ENCODE data around the gene CD27. TPM values are rescaled to one million over a fixed set of nuclear protein-coding genes. Genes with fewer than 3 reads are reported as not detected.

The CD27 gene
- not detected in 2 replicates for total RNA-seq (2014; rRNA removed; shearing (Covaris generic))

DNA sequence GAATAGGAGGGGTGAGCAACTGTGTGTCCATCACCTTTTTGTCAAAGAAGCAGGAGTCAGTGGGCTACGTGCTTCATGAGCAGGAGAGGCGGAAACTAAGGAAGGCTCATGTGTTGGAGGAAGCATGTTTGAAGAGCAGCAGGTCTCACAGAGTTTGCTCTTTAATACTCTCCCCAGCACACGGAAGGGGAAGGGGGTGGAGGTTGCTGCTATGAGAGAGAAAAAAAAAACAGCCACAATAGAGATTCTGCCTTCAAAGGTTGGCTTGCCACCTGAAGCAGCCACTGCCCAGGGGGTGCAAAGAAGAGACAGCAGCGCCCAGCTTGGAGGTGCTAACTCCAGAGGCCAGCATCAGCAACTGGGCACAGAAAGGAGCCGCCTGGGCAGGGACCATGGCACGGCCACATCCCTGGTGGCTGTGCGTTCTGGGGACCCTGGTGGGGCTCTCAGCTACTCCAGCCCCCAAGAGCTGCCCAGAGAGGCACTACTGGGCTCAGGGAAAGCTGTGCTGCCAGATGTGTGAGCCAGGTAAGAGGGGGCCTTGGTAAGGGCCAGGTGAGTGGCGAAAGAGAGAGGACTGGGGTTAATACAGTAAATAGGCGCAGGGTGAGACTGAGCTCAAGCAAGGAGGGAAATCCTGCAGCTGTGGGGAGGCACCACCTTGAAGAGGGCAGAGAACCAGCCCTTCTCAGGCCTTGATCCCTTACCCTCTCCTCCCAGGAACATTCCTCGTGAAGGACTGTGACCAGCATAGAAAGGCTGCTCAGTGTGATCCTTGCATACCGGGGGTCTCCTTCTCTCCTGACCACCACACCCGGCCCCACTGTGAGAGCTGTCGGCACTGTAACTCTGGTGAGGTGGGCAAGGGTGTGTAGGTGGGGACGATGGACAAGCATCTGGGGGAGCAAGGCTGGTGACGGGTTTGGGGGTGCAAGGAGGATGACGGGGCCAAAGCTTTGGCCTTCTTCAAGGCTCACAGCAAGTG is at the start of gene CD27:
TSS of gene CD27 (plus strand) at position 252 of the 985 bp plus-strand sequence. CDS start at position 393, 141 bp downstream.
- no peaks in the 10 kb centered on the region; the same call in 1 of the 2 replicates for H3K36me3 ChIP-seq (replicated peaks; ENCODE audit: control insufficient read depth, insufficient read depth, low read length)
- H3K4me3 ChIP-seq (ENCODE audit: insufficient read depth, low read depth, low read length) = no peak within 1 kb of the TSS
- no peak for DNase-seq
- H3K27me3 ChIP-seq (ENCODE audit: control insufficient read depth, insufficient read depth, low read length) = no peaks in the 10 kb centered on the region

DNA sequence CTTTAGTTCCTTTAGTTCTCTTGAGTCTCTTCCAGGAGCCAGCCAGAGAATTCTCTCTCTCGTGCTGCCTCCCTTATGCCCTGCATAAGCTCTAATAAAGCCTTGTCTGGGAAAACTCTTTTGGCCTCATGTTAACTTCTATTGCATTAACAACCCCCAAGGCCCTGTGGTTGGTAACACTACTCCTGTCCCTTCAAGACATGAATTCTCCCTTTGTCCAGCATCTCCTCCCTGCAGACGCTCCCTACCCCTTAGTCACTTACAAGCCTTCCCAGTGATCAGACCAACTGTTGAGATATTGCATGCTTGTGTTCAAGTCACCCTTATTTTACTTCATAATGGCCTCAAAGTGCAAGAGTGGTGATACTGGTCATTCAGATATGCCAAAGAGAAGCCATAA is 48.7 kb upstream of the CD27 start:
- Histone ChIP-seq H3K27me3 (ENCODE audit: control insufficient read depth, insufficient read depth, low read length) (no peaks in the 10 kb centered on the region), H3K4me3 (ENCODE audit: insufficient read depth, low read depth, low read length) (no peak overlapping the region), H3K36me3 (replicated peaks; ENCODE audit: control insufficient read depth, insufficient read depth, low read length) (no peaks in the 10 kb centered on the region)
- no peak for DNase-seq

DNA sequence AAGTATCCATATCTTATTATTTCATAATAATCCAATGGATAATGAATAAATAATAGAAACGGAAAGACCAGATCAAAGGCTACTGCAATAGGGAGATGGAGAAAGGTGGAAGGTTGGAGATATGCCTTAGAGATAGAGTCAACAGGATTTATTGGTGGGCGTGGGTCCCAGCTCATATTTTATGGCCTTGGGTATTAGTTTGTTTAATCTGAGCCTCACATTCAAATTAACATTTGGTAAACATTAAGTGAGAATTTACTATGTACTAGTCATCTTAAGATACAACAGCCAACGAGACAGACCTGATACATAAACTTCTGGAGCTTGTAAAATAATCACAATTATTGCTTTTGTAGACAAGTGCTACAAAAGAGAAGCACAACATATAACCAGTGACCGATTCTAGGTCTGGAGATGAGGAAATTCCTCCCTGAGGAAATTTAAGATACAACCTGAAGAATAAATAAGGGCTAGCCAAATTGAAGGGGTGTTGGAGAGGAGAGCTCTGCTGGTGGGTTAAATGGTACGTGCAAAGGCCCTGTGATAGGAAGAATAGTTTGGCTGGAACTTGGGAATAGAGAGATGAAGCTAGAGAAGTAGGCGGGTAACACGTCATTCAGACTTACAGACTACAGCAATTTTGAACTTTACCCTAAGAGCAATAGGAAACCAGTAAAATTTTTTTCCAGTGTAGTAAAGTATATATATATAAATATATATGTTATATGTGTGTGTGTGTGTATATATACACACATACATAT is 44.7 kb upstream of the CD27 start:
- no peaks in the 10 kb centered on the region for H3K36me3 ChIP-seq (replicated peaks; ENCODE audit: control insufficient read depth, insufficient read depth, low read length)
- no peak overlapping the region for H3K4me3 ChIP-seq (ENCODE audit: insufficient read depth, low read depth, low read length)
- H3K27me3 ChIP-seq (ENCODE audit: control insufficient read depth, insufficient read depth, low read length) = no peaks in the 10 kb centered on the region
- no peak for DNase-seq

DNA sequence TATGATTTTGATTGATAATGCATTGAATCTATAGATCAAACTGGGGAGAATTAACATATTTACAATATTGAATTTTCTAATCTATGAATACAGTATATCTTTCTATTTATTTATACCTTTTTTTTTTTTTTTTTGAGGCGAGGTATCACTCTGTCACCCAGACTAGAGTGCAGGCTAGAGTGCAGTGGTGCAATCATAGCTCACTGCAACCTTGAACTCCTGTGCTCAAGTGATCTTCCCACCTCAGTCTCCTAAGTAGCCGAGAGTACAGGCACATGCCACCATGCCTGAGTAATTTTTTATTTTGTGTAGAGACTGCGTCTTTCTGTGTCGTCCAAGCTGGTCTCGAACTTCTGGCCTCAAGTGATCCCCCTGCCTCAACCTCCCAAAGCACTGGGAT is 40.4 kb upstream of the CD27 start:
- no peak for DNase-seq
- no peaks in the 10 kb centered on the region for H3K36me3 ChIP-seq (replicated peaks; ENCODE audit: control insufficient read depth, insufficient read depth, low read length)
- no peak overlapping the region for H3K4me3 ChIP-seq (ENCODE audit: insufficient read depth, low read depth, low read length)
- no peaks in the 10 kb centered on the region for H3K27me3 ChIP-seq (ENCODE audit: control insufficient read depth, insufficient read depth, low read length)

DNA sequence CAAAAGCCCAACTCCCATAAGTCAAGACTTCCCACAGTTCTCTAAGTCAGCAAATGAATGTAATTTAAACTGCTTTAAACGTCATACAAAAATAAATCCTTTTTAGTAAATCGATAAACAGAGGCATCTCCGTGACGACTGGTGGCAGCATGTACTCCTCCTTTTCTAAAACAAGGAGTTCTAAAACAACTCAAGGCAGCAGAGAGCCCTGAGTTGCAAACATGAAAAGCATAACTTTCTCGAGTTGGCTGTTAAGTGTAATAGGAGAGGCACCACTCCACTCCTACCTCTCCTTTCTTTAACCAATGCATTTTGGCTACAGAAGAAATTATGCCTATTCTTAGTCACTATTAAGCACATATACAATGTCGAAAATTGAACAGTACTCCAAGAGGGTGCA is 38.8 kb upstream of the CD27 start:
- no peak for DNase-seq
- no peaks in the 10 kb centered on the region for H3K27me3 ChIP-seq (ENCODE audit: control insufficient read depth, insufficient read depth, low read length)
- H3K36me3 ChIP-seq (replicated peaks; ENCODE audit: control insufficient read depth, insufficient read depth, low read length) = no peaks in the 10 kb centered on the region
- H3K4me3 ChIP-seq (ENCODE audit: insufficient read depth, low read depth, low read length) = no peak overlapping the region

DNA sequence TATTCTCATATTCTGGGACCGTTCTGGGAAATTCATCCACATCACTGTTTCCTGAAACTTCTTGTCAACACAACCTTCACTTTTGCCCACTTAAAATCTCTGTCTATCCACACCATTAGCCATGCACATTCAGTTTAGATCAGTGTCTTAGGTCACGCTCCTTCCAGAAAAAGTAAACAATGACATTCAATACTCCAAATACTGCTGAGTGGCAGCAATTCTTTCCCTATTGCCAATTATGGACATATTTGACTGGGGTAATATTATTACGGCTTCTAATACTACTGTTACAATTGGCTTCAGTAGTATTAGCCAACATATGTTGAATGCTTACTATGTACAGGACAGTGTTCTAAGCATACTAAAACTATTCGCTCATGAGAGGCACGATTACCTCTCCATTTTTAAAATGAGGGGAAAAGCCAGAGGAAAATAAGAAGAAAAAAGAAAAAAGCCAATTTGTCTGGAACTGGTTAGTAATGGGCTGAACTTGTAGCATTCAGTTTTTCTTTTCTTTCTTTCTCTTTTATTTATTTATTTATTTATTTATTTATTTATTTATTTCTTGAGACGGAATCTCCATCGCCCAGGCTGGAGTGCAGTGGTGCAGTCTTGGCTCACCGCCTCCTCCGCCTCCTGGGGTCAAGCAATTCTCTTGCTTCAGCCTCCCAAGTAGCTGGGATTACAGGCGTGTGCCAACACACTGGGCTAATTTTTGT is 37.4 kb upstream of the CD27 start:
- DNase-seq = no peak
- Histone ChIP-seq H3K27me3 (ENCODE audit: control insufficient read depth, insufficient read depth, low read length) (no peaks in the 10 kb centered on the region), H3K4me3 (ENCODE audit: insufficient read depth, low read depth, low read length) (no peak overlapping the region), H3K36me3 (replicated peaks; ENCODE audit: control insufficient read depth, insufficient read depth, low read length) (no peaks in the 10 kb centered on the region)

DNA sequence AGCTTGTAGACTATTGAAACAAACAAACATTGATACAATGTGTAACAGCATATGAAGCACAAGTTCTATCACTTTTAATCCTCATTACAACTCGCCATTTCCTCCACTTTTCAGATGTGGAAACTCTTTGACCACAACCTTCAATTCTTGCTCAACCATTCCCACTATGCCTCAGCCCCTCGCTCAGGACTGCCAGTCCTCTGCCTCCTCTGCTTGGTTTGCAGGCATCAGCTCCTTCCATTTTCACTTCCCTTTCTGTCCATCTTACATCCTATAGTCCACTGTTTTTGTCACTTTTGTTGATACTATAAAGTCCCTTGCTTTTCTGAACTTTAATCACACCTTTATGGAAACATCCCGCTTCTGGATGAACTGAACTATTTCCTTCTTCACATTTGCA is 28.2 kb upstream of the CD27 start:
- Histone ChIP-seq H3K36me3 (replicated peaks; ENCODE audit: control insufficient read depth, insufficient read depth, low read length) (no peaks in the 10 kb centered on the region), H3K27me3 (ENCODE audit: control insufficient read depth, insufficient read depth, low read length) (no peaks in the 10 kb centered on the region), H3K4me3 (ENCODE audit: insufficient read depth, low read depth, low read length) (no peak overlapping the region)
- DNase-seq = no peak

DNA sequence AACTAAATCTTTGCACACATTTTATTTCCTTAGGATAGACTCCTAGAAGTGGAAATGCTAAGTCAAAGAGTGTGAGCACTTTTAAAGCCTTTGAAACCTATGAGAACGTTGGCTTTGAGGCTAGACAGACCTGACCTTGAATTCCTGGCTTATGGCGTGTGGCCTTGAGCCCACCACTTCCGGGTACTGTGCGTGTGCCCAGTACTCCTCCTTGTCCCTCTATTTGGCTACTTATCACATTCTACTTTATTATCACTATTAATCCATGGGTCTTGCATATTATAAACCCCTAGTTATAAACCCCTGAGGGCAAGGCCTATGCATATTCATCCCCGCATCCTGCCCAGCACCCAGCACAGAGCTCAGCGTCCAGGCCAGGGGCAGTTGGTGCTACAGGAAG is 26.0 kb upstream of the CD27 start:
- H3K27me3 ChIP-seq (ENCODE audit: control insufficient read depth, insufficient read depth, low read length) = no peaks in the 10 kb centered on the region
- no peak overlapping the region for H3K4me3 ChIP-seq (ENCODE audit: insufficient read depth, low read depth, low read length)
- no peaks in the 10 kb centered on the region for H3K36me3 ChIP-seq (replicated peaks; ENCODE audit: control insufficient read depth, insufficient read depth, low read length)
- no peak for DNase-seq

DNA sequence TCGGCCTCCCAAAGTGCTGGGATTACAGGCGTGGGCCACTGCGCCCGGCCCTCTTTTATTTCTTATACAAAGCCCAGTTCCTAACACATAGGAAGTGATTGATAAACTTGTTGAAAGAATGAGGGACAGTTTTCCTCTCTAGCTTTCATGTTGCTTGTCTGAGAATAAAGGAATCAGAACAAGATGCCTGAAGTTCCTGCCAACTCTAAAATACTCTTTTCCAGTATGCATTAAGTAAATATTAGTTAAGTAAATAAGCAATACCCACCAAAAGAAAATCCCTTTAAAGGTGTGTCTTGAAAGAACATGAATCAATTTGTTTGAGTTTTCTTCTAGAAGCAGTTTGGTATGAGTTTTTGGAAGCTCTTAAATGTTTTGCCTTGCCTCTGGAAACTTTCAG is 24.4 kb upstream of the CD27 start:
- no peaks in the 10 kb centered on the region for H3K27me3 ChIP-seq (ENCODE audit: control insufficient read depth, insufficient read depth, low read length)
- no peak overlapping the region for H3K4me3 ChIP-seq (ENCODE audit: insufficient read depth, low read depth, low read length)
- no peaks in the 10 kb centered on the region for H3K36me3 ChIP-seq (replicated peaks; ENCODE audit: control insufficient read depth, insufficient read depth, low read length)
- DNase-seq = no peak

DNA sequence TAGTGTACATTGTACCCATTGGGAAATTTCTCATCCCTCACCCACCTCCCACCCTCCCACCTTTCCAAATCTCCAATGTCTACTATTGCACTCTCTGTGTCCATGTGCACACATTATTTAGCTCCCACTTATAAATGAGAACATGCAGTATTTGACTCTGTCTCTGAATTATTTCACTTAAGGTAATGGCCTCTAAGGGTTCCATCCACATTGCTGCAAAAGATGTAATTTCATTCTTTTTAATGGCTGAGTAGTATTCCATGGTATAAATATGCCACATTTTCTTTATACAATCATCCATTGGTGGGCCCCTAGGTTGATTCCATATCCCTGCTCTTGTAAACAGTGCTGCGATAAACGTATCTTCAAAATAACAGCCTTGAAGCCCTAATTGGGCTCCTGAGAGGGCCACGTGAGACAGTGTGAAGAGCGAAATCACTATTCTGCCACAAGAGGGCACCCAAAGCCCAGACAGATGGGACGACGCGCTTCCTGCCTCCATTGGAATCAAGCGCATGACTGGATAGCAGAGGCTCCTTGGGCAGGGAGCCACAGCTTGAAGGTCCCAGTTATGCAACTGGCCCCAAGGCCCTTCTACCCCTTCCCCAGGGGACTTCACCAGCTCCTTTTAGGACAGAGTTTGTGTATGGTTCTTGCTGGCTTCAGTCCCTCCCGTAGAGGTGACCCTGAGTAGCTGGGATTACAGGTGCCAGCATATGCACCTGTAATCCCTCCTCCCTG is 21.3 kb upstream of the CD27 start:
- DNase-seq = peak; percentile 87
- Histone ChIP-seq H3K27me3 (ENCODE audit: control insufficient read depth, insufficient read depth, low read length) (no peaks in the 10 kb centered on the region), H3K36me3 (replicated peaks; ENCODE audit: control insufficient read depth, insufficient read depth, low read length) (no peaks in the 10 kb centered on the region), H3K4me3 (ENCODE audit: insufficient read depth, low read depth, low read length) (no peak overlapping the region)

DNA sequence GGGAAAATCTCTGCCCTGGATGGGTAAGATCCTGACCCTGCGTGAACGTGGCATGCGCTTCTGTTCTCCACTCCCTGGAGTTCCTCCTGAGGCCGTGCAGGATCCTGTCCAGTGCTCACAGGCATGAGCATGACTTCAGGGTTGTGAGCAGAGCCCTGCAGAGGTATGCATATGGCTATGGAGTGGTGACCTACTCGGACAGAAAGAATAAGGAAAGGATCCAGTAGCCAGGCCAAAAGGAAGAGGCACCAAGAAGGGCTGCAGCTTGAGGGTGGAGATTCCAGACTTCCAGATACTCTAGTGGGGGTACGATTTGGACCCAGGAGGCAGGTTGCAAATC is 20.8 kb upstream of the CD27 start:
- H3K27me3 ChIP-seq (ENCODE audit: control insufficient read depth, insufficient read depth, low read length) = no peaks in the 10 kb centered on the region
- no peak overlapping the region for H3K4me3 ChIP-seq (ENCODE audit: insufficient read depth, low read depth, low read length)
- no peak for DNase-seq
- H3K36me3 ChIP-seq (replicated peaks; ENCODE audit: control insufficient read depth, insufficient read depth, low read length) = no peaks in the 10 kb centered on the region

DNA sequence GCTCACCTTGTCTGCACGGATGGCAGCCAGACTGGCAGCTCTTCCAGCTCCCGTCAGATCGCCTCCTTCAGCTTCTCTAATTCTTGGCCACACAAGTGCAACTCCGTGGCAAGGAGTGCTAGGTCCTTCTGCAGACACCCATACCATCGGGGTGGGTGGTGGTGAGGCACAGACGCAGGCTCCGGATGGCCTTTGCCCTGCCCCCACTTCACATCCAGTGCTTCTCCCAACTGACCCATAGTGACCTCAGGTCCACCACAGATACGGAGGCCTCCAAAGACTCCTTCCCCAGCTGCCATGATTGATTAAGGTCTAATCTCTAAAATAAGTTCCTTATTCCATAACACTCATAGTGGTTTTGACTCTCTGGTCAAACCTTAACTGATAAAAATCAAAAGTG is 19.9 kb upstream of the CD27 start:
- Histone ChIP-seq H3K4me3 (ENCODE audit: insufficient read depth, low read depth, low read length) (no peak overlapping the region), H3K27me3 (ENCODE audit: control insufficient read depth, insufficient read depth, low read length) (no peaks in the 10 kb centered on the region), H3K36me3 (replicated peaks; ENCODE audit: control insufficient read depth, insufficient read depth, low read length) (no peaks in the 10 kb centered on the region)
- DNase-seq = no peak

DNA sequence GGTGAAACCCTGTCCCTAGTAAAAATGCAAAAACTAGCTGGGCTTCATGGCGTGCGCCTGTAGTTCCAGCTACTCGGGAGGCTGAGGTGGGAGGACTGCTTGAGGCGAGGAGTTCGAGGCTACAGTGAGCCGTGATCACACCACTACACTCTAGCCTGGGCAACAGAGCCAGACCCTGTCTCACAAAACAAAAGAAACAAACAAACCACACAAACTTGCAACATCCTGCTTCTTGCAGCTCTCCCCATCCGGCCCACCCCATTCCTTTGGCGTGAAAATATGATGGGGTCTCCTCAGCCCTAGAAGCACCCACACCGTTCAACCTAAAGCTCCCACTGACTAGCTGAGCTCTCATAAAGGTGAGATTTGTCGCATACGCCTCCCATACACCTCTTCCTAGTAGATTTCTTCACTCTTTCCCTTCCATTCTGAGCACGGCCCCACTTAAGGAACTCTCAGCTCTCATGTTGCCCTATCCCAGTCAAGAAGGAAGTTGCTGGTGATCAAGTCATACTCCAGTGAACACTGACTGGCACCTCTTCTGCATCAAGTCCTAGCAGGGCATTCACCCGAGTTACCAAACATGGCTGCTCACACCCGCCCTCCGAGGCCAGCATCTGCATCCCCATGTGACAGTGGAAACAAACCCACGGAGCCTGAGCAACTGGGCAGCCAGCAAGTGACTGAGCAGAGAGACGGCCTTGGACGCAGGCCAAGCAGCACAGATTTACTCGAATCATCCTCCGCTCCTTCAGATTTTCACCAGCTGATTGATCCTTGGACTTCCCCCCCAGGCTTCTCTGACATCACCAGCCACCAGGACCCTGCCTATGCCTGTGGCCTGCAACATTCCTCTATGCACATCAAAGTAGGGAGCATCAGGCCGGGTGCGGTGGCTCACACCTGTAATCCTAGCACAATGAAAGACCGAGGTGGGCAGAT is 18.9 kb upstream of the CD27 start:
- H3K36me3 ChIP-seq (replicated peaks; ENCODE audit: control insufficient read depth, insufficient read depth, low read length) = no peaks in the 10 kb centered on the region
- H3K27me3 ChIP-seq (ENCODE audit: control insufficient read depth, insufficient read depth, low read length) = no peaks in the 10 kb centered on the region
- H3K4me3 ChIP-seq (ENCODE audit: insufficient read depth, low read depth, low read length) = no peak overlapping the region
- DNase-seq = no peak

All from H7 (cell line).